ENCODE results near the gene SATB2.

DNA sequence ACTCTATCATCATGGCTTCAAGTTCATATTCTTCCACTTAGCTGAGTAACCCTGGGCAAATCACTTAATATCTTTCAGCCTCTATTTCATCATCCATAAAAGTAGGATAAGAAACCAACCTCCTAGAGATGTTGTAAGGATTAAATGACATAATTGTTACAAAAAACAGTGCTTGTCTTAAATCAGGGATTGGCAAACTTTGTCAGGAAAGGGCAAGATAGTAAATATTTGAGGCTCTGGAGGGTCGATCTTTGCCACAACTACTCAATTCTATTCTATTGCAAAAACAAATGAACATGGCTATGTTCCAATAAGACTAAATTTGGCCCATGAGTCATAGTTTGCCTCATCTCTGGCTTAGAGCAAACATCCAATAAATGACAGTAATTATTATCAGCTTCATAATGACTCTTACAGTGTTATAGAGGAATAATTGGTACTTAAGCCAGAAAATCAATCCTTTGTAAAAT lies 184.7 kb downstream of the SATB2 start:
- TF ChIP-seq, protein P1, sequence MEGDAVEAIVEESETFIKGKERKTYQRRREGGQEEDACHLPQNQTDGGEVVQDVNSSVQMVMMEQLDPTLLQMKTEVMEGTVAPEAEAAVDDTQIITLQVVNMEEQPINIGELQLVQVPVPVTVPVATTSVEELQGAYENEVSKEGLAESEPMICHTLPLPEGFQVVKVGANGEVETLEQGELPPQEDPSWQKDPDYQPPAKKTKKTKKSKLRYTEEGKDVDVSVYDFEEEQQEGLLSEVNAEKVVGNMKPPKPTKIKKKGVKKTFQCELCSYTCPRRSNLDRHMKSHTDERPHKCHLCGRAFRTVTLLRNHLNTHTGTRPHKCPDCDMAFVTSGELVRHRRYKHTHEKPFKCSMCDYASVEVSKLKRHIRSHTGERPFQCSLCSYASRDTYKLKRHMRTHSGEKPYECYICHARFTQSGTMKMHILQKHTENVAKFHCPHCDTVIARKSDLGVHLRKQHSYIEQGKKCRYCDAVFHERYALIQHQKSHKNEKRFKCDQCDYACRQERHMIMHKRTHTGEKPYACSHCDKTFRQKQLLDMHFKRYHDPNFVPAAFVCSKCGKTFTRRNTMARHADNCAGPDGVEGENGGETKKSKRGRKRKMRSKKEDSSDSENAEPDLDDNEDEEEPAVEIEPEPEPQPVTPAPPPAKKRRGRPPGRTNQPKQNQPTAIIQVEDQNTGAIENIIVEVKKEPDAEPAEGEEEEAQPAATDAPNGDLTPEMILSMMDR (IDR thresholded peaks at IDR 0.05; ENCODE audit: poor library complexity, severe bottlenecking) = no peak
- TF ChIP-seq, protein P2, sequence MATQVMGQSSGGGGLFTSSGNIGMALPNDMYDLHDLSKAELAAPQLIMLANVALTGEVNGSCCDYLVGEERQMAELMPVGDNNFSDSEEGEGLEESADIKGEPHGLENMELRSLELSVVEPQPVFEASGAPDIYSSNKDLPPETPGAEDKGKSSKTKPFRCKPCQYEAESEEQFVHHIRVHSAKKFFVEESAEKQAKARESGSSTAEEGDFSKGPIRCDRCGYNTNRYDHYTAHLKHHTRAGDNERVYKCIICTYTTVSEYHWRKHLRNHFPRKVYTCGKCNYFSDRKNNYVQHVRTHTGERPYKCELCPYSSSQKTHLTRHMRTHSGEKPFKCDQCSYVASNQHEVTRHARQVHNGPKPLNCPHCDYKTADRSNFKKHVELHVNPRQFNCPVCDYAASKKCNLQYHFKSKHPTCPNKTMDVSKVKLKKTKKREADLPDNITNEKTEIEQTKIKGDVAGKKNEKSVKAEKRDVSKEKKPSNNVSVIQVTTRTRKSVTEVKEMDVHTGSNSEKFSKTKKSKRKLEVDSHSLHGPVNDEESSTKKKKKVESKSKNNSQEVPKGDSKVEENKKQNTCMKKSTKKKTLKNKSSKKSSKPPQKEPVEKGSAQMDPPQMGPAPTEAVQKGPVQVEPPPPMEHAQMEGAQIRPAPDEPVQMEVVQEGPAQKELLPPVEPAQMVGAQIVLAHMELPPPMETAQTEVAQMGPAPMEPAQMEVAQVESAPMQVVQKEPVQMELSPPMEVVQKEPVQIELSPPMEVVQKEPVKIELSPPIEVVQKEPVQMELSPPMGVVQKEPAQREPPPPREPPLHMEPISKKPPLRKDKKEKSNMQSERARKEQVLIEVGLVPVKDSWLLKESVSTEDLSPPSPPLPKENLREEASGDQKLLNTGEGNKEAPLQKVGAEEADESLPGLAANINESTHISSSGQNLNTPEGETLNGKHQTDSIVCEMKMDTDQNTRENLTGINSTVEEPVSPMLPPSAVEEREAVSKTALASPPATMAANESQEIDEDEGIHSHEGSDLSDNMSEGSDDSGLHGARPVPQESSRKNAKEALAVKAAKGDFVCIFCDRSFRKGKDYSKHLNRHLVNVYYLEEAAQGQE (IDR thresholded peaks at IDR 0.05; ENCODE audit: borderline replicate concordance) = no peak
- no peak for TF ChIP-seq EZH2 (IDR thresholded peaks at IDR 0.05; ENCODE audit: borderline replicate concordance, insufficient read depth, low read length, poor library complexity, severe bottlenecking)
- no peak for TF ChIP-seq EP300 (conservative IDR thresholded peaks at IDR 0.05; ENCODE audit: poor library complexity, severe bottlenecking)
- TF ChIP-seq TAF1 (IDR thresholded peaks at IDR 0.05; ENCODE audit: low read depth) = no peak
- TF ChIP-seq POLR2AphosphoS5 (IDR thresholded peaks at IDR 0.05) = no peak
- no peak for TF ChIP-seq SMC3 (conservative IDR thresholded peaks at IDR 0.05; ENCODE audit: poor library complexity)
- no peak for TF ChIP-seq RAD21 (conservative IDR thresholded peaks at IDR 0.05)
- TF ChIP-seq MXI1 (conservative IDR thresholded peaks at IDR 0.05; ENCODE audit: poor library complexity, severe bottlenecking) = no peak
